OCI-LY1 (cell line): Measurements from ENCODE around the gene L3MBTL1.

Experiments
- EZH2 ChIP-seq: fragments of 200-600 bp; sonication (generic), shearing (Covaris generic); IDR thresholded peaks from 2 replicates; pipeline ENCODE4 v1.8.0; 2017; ENCODE audit warnings: borderline replicate concordance, mixed run types, mild to moderate bottlenecking, antibody characterized with exemption, low read length, moderate library complexity, mixed read lengths
- TF ChIP-seq, protein P1 (sequence below): fragments of 200-600 bp; sonication (generic), shearing (Covaris generic); IDR thresholded peaks from 2 replicates; pipeline ENCODE4 v1.5.1; 2017; ENCODE audit warnings: mild to moderate bottlenecking, antibody characterized with exemption, low read length, moderate library complexity, mixed read lengths

DNA sequence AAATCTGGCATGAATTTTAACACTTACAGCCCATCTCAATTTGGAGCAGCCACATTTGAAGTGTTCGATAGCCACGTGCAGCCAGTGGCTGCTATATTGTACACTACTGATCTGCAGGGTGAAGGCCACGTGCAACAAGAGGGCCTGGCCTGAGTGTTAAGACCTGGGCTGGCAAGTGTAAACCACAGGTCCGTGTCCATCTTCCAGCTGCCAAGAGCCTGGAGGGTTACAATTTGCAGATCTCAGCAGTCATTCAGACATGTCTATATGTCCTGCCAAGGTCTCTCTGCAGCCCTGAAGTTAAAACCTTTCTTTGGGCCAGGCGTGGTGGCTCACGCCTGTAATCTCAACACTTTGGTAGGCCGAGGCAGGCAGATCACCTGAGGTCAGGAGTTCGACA, 65.4 kb downstream of the L3MBTL1 start:
- TF ChIP-seq, protein P1, sequence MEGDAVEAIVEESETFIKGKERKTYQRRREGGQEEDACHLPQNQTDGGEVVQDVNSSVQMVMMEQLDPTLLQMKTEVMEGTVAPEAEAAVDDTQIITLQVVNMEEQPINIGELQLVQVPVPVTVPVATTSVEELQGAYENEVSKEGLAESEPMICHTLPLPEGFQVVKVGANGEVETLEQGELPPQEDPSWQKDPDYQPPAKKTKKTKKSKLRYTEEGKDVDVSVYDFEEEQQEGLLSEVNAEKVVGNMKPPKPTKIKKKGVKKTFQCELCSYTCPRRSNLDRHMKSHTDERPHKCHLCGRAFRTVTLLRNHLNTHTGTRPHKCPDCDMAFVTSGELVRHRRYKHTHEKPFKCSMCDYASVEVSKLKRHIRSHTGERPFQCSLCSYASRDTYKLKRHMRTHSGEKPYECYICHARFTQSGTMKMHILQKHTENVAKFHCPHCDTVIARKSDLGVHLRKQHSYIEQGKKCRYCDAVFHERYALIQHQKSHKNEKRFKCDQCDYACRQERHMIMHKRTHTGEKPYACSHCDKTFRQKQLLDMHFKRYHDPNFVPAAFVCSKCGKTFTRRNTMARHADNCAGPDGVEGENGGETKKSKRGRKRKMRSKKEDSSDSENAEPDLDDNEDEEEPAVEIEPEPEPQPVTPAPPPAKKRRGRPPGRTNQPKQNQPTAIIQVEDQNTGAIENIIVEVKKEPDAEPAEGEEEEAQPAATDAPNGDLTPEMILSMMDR, result no peak
- TF ChIP-seq EZH2, result no peak
